Coronary artery (tissue), 2 donors: ENCODE data around the gene KEL.
A peak's percentile ranks its signal among the peaks of the same experiment; 100 is the strongest.

Experiments used
- DNase-seq: peaks from one replicate; pipeline ENCODE4 v3.0.0-alpha.2; 2017; ENCODE audit warnings: low spot score
- H3K27ac ChIP-seq, 2 donors: fragments of 200-600 bp; sonication (generic); one replicate each; pipeline ENCODE4 v1.5.1; 2016 to 2019
- H3K4me3 ChIP-seq: fragments of 200-600 bp; sonication (generic); 2 replicates; pipeline ENCODE4 v1.5.1; 2016; ENCODE audit warnings: mild to moderate bottlenecking, moderate library complexity
- TF ChIP-seq, protein P1 (sequence below): fragments of 200-600 bp; sonication (generic); IDR thresholded peaks from one replicate; pipeline ENCODE4 v1.5.1; 2019; ENCODE audit warnings: antibody characterized with exemption

The KEL gene, protein sequence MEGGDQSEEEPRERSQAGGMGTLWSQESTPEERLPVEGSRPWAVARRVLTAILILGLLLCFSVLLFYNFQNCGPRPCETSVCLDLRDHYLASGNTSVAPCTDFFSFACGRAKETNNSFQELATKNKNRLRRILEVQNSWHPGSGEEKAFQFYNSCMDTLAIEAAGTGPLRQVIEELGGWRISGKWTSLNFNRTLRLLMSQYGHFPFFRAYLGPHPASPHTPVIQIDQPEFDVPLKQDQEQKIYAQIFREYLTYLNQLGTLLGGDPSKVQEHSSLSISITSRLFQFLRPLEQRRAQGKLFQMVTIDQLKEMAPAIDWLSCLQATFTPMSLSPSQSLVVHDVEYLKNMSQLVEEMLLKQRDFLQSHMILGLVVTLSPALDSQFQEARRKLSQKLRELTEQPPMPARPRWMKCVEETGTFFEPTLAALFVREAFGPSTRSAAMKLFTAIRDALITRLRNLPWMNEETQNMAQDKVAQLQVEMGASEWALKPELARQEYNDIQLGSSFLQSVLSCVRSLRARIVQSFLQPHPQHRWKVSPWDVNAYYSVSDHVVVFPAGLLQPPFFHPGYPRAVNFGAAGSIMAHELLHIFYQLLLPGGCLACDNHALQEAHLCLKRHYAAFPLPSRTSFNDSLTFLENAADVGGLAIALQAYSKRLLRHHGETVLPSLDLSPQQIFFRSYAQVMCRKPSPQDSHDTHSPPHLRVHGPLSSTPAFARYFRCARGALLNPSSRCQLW

DNA sequence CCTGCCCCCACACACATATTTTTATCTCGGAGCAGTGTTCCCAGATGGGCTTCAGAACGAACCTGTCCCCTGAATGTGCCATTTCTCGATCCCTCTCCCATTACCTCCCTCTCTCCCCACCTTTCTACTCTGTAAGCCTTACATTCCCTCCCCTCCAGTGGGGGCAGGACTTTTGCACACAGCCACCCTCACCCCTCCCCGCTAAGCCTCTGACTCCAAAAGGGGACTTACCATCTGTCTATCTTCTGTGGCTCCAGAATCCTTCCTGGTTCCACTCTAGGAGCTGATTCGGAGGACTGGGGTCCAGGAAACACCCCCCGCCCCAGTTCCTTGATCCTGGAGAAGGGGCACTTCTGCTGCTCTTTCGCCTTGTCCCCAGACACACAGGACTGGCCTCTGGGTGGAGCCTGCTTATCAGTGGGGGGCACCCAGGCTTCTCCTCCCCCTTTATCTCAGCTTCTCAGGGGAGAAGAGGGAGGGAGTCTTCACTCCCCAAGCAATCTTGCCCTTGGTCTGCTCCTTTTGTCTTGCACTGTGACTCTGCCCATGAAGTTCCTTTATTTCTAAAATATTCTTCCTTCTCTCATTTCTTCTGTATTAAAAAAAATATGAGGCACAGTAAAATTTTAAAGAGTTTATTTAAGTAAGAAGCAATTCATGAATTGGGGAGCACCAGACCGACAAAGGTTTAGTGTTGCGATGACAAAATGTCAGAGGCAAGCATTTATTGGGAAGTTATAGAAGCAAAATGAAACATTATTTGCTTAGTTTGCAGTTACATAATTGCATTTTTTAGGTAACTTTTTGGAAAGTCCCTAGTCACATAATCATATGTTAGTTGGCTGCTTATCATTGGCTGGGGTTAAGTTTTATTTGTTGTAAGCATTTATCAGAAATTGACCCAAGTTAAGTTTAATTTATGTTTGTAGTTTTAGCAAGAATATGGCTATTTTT lies at the start of gene KEL:
Gene KEL, minus strand, starts transcription at position 391 of the 954 bp plus-strand sequence. Its CDS starts 157 bp downstream, at position 234.
- no peak within 1 kb of the TSS for H3K4me3 ChIP-seq
- TF ChIP-seq, protein P1, sequence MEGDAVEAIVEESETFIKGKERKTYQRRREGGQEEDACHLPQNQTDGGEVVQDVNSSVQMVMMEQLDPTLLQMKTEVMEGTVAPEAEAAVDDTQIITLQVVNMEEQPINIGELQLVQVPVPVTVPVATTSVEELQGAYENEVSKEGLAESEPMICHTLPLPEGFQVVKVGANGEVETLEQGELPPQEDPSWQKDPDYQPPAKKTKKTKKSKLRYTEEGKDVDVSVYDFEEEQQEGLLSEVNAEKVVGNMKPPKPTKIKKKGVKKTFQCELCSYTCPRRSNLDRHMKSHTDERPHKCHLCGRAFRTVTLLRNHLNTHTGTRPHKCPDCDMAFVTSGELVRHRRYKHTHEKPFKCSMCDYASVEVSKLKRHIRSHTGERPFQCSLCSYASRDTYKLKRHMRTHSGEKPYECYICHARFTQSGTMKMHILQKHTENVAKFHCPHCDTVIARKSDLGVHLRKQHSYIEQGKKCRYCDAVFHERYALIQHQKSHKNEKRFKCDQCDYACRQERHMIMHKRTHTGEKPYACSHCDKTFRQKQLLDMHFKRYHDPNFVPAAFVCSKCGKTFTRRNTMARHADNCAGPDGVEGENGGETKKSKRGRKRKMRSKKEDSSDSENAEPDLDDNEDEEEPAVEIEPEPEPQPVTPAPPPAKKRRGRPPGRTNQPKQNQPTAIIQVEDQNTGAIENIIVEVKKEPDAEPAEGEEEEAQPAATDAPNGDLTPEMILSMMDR: no peak
- no peak within 1 kb of the TSS for H3K27ac ChIP-seq
- no peak for DNase-seq

DNA sequence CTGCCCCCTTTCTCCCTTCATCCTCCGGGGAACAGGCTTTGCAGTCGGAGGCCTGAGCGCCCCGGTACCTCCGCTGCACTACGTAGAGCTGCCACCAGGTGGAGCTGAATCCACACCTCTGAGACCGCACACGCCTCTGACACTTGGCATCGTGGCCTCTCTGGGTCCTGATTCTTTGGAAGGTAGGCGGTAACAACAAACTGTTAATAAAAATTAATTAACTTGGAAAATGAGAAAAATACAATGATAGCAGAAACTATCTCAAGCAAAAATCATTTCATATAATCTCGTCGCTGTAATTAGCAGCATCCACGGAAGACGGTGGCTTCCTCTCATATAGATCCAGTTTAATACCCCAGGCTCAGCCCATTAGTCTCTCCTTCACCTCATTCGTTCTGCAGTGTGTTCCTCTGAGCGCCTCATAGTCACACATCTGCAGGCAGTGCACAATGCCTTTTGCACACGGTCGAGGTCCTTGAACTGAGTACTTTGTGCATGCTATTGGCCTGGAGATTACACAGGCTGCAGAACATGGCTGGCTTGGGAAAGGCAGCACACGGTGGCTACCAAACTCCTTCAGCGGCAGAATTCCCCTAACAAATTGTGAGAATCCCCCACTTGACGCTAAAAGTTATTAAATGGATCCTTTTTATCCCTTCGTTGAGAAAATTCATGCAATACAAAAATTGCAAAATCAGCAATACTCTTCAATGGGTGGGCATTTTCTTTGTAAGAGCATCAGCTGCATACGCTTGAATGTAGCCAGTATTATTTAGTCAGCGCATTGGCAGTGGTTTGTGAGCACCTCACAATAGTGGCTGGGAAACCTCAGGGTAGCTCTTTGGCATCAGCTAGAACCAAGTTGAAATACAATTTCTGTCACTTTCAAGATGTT lies 46.1 kb upstream of the KEL start:
- DNase-seq: no peak
- H3K27ac ChIP-seq: no peak overlapping the region
- no peak overlapping the region for H3K4me3 ChIP-seq
- TF ChIP-seq, protein P1: peak; percentile 90

DNA sequence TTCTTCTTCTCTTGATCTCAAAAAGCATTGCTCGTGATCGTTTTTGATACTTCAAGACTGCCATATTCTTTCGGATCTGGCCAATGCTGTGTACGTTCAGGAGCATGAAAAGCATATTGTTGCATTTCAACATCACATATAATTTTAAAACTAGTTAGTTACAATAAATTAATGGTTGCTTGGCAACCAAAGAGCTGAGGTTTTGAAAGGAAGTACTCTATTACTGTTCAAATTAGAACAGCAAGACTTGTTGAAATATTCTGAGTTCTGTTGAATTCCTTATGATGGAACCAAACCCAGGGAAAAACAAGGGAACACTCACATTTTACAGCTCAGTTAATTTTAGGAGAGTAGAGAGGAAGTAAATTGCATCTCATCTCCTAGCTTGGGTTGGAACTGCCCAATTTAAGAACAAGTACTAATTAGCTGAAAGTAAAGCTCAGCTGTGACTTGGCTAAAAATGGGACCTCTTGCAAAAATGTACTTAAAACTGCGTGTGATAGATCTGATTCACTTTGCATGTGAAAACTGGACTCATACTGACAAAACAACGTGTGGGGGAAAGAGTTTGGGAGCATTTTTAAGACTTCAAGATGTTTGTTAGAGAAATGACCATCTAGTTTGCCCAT lies 43.6 kb upstream of the KEL start:
- Histone ChIP-seq H3K4me3 (no peak overlapping the region), H3K27ac (no peak overlapping the region)
- DNase-seq: no peak
- TF ChIP-seq, protein P1: no peak

DNA sequence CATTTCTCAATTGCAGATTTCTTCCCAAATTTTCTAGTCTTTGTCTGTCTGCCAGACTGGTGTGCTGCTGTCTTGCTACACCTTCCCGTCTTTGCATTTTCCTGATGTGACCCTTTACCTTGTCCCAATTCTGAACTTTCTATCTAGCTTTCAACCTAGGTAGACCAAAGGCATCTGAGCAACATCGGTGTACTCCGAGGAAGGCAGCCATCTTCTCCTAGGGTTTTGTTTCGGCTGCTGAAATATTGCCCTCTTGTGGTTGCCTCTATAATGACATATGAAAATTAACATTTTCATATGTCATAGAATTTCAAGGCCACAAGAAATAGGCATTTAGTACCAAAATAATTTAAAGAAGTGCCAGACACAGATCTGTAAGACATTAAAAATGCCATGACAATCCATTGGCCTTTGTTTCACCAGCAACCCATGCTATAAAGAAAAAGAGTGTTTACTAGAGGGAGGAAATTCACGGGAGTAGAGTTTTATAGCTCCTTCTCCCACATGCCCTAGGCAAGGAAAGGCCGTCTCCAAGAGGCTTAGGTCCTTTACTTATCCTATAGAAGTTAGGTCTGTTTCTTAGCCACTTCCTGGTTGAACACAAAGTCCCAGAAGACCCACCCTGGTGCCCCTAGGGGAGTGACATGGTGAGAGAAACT lies 41.4 kb upstream of the KEL start:
- H3K4me3 ChIP-seq: peak overlapping the region; percentile 42
- TF ChIP-seq, protein P1: peak; percentile 19
- no peak overlapping the region for H3K27ac ChIP-seq
- DNase-seq: no peak

DNA sequence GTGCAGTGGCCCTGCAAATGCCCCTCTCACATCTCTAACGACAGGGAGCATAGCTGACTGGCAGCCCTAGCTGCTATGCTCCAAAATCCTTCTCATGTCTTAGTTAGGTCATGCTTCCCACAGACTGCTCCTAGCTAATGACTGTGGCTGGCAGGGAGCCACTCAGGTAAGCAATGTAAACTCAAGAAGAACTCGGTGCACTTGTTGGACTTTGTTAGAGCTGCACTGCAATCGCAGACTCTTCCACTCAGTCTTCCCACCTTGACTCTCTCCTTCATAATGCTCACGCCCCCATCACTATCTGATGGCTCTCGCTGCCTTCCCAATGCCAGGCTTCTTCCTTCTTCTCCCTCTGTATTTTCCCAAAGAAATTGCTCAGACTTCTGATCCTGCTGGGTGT lies 40.7 kb upstream of the KEL start:
- DNase-seq: no peak
- no peak overlapping the region for H3K4me3 ChIP-seq
- no peak overlapping the region for H3K27ac ChIP-seq
- TF ChIP-seq, protein P1: no peak
